ENCODE results near the gene SMYD2. TPM values are rescaled to one million over a fixed set of nuclear protein-coding genes. Genes with fewer than 3 reads are reported as not detected.

Gene SMYD2
- total RNA-seq, 2 donors from 2014 or later: 13.8 to 22.4 TPM

GRCh38 chr1:214248311-214249085, 32.5 kb upstream of the SMYD2 start:
- Mint-ChIP-seq H3K27ac (no peak overlapping the region), H3K36me3 (ENCODE audit: low read depth) (no peaks in the 10 kb centered on the region), H3K9me3 (no peaks in the 10 kb centered on the region), H3K4me1 (peaks cover 6% of the 10 kb centered on the region), H3K4me3 (no peak overlapping the region), H3K27me3 (ENCODE audit: insufficient read depth) (no peaks in the 10 kb centered on the region)
- TF ChIP-seq CTCF (conservative IDR thresholded peaks at IDR 0.05): no peak
- Histone ChIP-seq H3K36me3 (ENCODE audit: control insufficient read depth, insufficient read depth, low read length) (no peaks in the 10 kb centered on the region), H3K4me3 (ENCODE audit: low read length) (no peak overlapping the region), H3K4me1 (ENCODE audit: control insufficient read depth, insufficient read depth, low read length) (no peaks in the 10 kb centered on the region), H3K27me3 (ENCODE audit: control insufficient read depth, insufficient read depth, low read length, poor library complexity, severe bottlenecking) (no peaks in the 10 kb centered on the region), H3K9ac (ENCODE audit: extremely low read depth, low read length, poor library complexity, severe bottlenecking) (no peak overlapping the region), H3K9me3 (ENCODE audit: control insufficient read depth, low read length) (no peaks in the 10 kb centered on the region), H3K27ac (ENCODE audit: low read depth, low read length) (no peak overlapping the region)
- WGBS, 2 experiments (ENCODE audit: insufficient coverage in 1 of 2, insufficient read length in 1 of 2): 84 to 93% methylated on average over 6 to 7 of the region's 7 CpGs
- no peak for DNase-seq

- no peak for TF ChIP-seq CTCF (conservative IDR thresholded peaks at IDR 0.05)
- H3K4me3 ChIP-seq (ENCODE audit: low read length): no peak overlapping the region
- no peaks in the 10 kb centered on the region for H3K9me3 ChIP-seq (ENCODE audit: control insufficient read depth, low read length)
- WGBS, 2 experiments (ENCODE audit: insufficient coverage in 1 of 2, insufficient read length in 1 of 2): 96 to 98% methylated on average over 12 to 14 of the region's 14 CpGs
- H3K27ac ChIP-seq (ENCODE audit: low read depth, low read length): no peak overlapping the region
- no peak overlapping the region for H3K27ac Mint-ChIP-seq
- H3K27me3 Mint-ChIP-seq (ENCODE audit: insufficient read depth): no peaks in the 10 kb centered on the region
- H3K27me3 ChIP-seq (ENCODE audit: control insufficient read depth, insufficient read depth, low read length, poor library complexity, severe bottlenecking): no peaks in the 10 kb centered on the region
- H3K4me1 Mint-ChIP-seq: peaks cover 6% of the 10 kb centered on the region
- no peak overlapping the region for H3K9ac ChIP-seq (ENCODE audit: extremely low read depth, low read length, poor library complexity, severe bottlenecking)
- no peaks in the 10 kb centered on the region for H3K9me3 Mint-ChIP-seq
- no peak for DNase-seq
- no peaks in the 10 kb centered on the region for H3K4me1 ChIP-seq (ENCODE audit: control insufficient read depth, insufficient read depth, low read length)
- H3K4me3 Mint-ChIP-seq: no peak overlapping the region
- H3K36me3 ChIP-seq (ENCODE audit: control insufficient read depth, insufficient read depth, low read length): no peaks in the 10 kb centered on the region
- no peaks in the 10 kb centered on the region for H3K36me3 Mint-ChIP-seq (ENCODE audit: low read depth)
These were observed 31.3 kb upstream of the SMYD2 start for GRCh38 chr1:214249651-214250050.

GRCh38 chr1:214251354-214251753, 29.6 kb upstream of the SMYD2 start:
- no peaks in the 10 kb centered on the region for H3K36me3 Mint-ChIP-seq (ENCODE audit: low read depth)
- no peak for TF ChIP-seq CTCF (conservative IDR thresholded peaks at IDR 0.05)
- H3K9ac ChIP-seq (ENCODE audit: extremely low read depth, low read length, poor library complexity, severe bottlenecking): no peak overlapping the region
- H3K27me3 ChIP-seq (ENCODE audit: control insufficient read depth, insufficient read depth, low read length, poor library complexity, severe bottlenecking): no peaks in the 10 kb centered on the region
- H3K27me3 Mint-ChIP-seq (ENCODE audit: insufficient read depth): no peaks in the 10 kb centered on the region
- no peaks in the 10 kb centered on the region for H3K9me3 Mint-ChIP-seq
- no peak overlapping the region for H3K27ac ChIP-seq (ENCODE audit: low read depth, low read length)
- H3K9me3 ChIP-seq (ENCODE audit: control insufficient read depth, low read length): no peaks in the 10 kb centered on the region
- H3K4me3 ChIP-seq (ENCODE audit: low read length): no peak overlapping the region
- WGBS, 2 experiments (ENCODE audit: insufficient coverage in 1 of 2, insufficient read length in 1 of 2): 90% methylated on average over 1 of the region's 2 CpGs; no CpG with 5 or more reads in 1 of the 2 experiments
- no peaks in the 10 kb centered on the region for H3K4me1 ChIP-seq (ENCODE audit: control insufficient read depth, insufficient read depth, low read length)
- no peak overlapping the region for H3K27ac Mint-ChIP-seq
- no peaks in the 10 kb centered on the region for H3K36me3 ChIP-seq (ENCODE audit: control insufficient read depth, insufficient read depth, low read length)
- H3K4me1 Mint-ChIP-seq: peaks cover 6% of the 10 kb centered on the region
- DNase-seq: no peak
- no peak overlapping the region for H3K4me3 Mint-ChIP-seq

All from endodermal cell (in vitro differentiated cells).